AG04449 (cell line): ENCODE results near the gene KCNMA1.

ENCODE experiments used
- CTCF ChIA-PET: fragments of 350-600 bp; formaldehyde crosslinking; extraction: SDS; loops from one replicate; lab custom pipeline; 2021; ENCODE audit warnings: antibody characterized with exemption; lab: Yijun Ruan, JAX
- POLR2A ChIA-PET: fragments of 400-600, 350-600 bp; formaldehyde crosslinking; extraction: SDS; loops from one replicate; lab custom pipeline; 2020; ENCODE audit warnings: antibody characterized with exemption, inconsistent platforms; lab: Yijun Ruan, JAX
- DNase-seq: peaks from one replicate; pipeline ENCODE4 v3.0.0-alpha.2; 2010; ENCODE audit warnings: low read depth, low spot score
- H3K4me3 ChIP-seq: 2 replicates; pipeline ENCODE4 v1.5.1; 2011; ENCODE audit warnings: low read depth, mild to moderate bottlenecking, control low read depth, low read length
- TF ChIP-seq, protein P1 (sequence below): IDR thresholded peaks from one replicate; pipeline ENCODE4 v1.5.1; 2011; ENCODE audit warnings: mild to moderate bottlenecking, moderate library complexity, low read length, control low read depth, inconsistent platforms; ENCODE audit not compliant: insufficient read depth; ENCODE audit errors: missing control alignments

Gene KCNMA1

DNA sequence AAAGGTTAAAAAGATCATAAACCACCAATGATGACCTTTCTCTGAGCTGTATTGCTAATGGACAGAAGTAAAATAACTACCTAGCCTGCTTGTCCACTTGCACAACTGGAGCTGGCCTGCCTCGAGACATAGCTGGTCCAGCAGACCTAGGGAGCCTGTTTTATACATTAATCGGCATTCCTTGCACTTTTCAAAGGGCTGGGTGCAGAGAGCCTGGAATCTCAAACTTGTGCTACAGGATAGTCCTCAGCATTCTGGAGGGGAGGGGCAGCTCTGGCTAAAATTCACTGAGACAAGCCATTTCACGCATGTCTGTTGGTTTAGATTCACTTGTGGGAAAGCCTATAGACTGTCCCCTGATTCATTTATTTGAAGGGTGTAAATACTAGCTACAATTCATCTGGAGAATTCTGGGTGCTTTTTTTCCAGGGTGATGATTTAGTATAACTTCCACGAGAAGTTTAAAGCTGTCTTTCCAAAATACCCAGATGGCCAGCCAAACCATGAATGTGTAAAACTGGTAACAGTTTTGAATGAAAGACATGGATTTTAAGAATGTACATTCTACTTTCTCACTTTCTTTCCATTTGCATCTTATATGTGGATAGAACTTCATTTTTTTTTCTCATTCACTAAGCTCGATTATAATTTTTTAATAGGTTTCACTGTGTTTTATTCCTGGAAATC, 389.4 kb downstream of the KCNMA1 start:
- DNase-seq, result no peak
- CTCF ChIA-PET, result interaction anchor here (0.7 to 6.2 kb wide), 14 partner anchors 11 to 396 kb away, joined by 3 to 45 read pairs (median 4); no protein-coding TSS in a partner anchor
- no peak overlapping the region for H3K4me3 ChIP-seq
- POLR2A ChIA-PET, result no interaction called here
- TF ChIP-seq, protein P1, sequence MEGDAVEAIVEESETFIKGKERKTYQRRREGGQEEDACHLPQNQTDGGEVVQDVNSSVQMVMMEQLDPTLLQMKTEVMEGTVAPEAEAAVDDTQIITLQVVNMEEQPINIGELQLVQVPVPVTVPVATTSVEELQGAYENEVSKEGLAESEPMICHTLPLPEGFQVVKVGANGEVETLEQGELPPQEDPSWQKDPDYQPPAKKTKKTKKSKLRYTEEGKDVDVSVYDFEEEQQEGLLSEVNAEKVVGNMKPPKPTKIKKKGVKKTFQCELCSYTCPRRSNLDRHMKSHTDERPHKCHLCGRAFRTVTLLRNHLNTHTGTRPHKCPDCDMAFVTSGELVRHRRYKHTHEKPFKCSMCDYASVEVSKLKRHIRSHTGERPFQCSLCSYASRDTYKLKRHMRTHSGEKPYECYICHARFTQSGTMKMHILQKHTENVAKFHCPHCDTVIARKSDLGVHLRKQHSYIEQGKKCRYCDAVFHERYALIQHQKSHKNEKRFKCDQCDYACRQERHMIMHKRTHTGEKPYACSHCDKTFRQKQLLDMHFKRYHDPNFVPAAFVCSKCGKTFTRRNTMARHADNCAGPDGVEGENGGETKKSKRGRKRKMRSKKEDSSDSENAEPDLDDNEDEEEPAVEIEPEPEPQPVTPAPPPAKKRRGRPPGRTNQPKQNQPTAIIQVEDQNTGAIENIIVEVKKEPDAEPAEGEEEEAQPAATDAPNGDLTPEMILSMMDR, result no peak

DNA sequence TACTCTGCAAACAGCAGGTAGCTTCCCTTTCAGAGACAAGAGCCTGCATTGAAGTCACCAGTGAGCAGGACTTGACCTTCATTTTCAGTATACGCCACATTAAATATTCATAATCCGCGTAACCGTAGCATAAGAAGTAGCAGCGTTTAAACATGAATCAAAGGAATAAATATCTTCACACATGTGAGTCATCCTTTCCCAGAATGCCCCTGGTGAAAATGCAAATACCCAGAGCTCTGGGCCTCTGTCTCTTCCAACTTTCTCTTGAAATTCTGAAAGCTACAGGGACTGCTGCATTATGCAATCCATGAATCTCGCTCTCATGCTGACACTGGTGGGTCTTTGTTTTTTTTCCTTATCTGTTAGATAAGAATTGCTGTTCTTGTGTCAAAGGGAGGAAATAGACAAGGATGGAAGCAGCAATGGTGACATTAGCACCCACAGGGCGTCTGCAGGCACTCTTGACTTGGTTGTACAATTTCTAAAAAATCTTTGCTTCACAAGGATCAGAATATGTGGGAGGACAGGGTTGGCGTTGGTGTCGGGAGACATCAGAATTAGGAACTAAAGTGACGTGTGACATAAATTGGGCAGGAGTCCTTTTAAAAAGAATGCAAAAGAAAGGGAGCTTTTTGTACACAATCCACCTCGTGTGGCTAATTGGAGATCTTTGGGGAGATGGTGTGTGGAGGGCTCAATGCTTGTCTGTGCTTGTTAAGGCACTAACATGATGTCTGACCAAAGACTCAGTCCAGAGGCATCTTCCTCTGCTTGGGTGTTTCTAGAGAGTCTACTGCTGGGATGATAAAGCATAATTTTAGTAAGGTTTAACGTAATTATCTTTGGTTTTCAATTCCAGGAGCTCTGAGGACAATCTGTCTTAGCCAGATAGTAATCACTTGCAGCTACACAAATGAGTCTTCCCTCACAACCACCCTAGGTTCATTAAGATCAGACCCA, 390.3 kb downstream of the KCNMA1 start:
- POLR2A ChIA-PET, result no interaction called here
- CTCF ChIA-PET, result interaction anchor here (0.7 to 6.2 kb wide), 11 partner anchors 10 to 394 kb away, joined by 3 to 45 read pairs (median 6); no protein-coding TSS in a partner anchor
- TF ChIP-seq, protein P1, result no peak
- no peak overlapping the region for H3K4me3 ChIP-seq
- no peak for DNase-seq

DNA sequence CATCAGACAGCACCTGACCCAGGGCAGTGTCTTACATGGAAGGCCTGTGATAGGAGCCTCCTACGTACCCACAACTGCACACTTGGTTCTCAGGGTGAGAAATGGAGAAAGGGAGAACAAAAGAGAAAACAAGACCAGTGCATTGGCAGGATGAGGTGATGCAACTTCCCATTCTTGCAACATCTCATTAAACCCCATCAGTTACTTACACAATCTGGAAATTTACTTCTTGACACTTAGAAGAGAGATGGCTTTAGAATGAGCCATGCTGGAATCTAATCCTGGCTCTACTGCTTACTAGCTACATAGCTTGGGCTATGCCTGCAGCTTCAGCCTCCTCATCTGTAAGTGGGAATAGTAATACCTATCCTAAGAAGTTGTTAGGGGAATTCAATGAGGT, 391.7 kb downstream of the KCNMA1 start:
- H3K4me3 ChIP-seq, result no peak overlapping the region
- TF ChIP-seq, protein P1, result no peak
- no peak for DNase-seq
- CTCF ChIA-PET, result interaction anchor here (0.6 to 2.0 kb wide), 3 partner anchors 29 to 183 kb away, joined by 4 to 12 read pairs (median 4); no protein-coding TSS in a partner anchor
- POLR2A ChIA-PET, result no interaction called here

DNA sequence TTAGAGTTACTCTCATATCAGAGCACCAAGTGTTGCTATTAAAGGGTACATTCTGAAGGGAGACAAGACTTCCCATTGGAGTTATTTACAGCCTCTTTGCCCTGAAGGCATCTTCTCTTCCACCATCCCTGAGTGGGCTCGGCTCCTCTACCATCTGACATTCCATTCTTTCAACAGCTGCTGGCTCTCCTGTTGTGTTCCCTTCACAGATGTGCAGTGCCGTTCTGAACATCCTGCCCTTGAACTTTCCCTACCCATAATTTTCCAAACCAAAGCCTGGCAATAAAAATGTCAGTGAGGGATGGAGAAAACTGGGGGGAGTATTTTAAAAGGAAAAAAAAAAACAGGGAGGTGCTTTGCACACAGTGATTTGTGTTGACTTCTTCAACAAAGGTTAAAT, 392.9 kb downstream of the KCNMA1 start:
- ChIA-PET POLR2A (no interaction called here), CTCF (interaction anchor here (1.5 to 2.0 kb wide), 2 partner anchors 71 to 184 kb away, joined by 4 to 12 read pairs; no protein-coding TSS in a partner anchor)
- TF ChIP-seq, protein P1, result no peak
- DNase-seq, result no peak
- no peak overlapping the region for H3K4me3 ChIP-seq

DNA sequence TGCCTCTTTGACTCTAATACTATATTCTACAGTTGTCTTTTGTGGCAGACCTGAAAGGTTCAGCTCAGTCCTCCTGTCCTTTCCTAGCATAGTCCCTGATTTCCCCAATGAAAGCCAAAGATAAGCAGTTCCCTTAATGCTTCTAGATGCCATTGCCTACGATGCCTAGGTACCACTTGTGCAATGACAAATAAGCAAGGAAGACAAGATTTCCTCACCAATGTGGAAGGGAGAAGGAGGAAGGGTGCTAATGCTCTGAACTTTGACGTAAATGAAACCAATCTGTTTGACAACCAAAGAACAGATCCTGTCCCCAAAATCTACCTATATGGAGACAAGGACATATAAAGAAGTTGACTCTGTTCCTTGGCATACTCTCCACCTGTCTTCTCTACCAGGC, 393.3 kb downstream of the KCNMA1 start:
- no peak for DNase-seq
- H3K4me3 ChIP-seq, result no peak overlapping the region
- ChIA-PET POLR2A (no interaction called here), CTCF (no interaction called here)
- TF ChIP-seq, protein P1, result no peak
